ENCODE results near the gene SLC34A3. TPM values are rescaled to one million over a fixed set of nuclear protein-coding genes. Genes with fewer than 3 reads are reported as not detected.

SLC34A3 gene
- total and polyA plus RNA-seq, 2 of the 8 experiments (the other 6 are each of a cell fraction or from before 2014, with no cell fraction given): 0.08 TPM; not detected in 1

- no peak overlapping the region for H3K4ac ChIP-seq (replicated peaks; ENCODE audit: insufficient read length, low read depth, low read length)
- CTCF ChIA-PET (ENCODE audit: partially characterized antibody): interaction anchor here (0.8 to 3.3 kb wide), 8 partner anchors 9 to 59 kb away, joined by 3 to 26 read pairs (median 4); partner anchors contain the start of gene RNF224
- H3K36me3 ChIP-seq (ENCODE audit: control insufficient read depth in 2 of 4, insufficient read depth in 4 of 4, low read length in 3 of 4): peaks cover 4 to 14% (median 12%) of the 10 kb centered on the region in 4 experiments; a peak in 7 of 8 replicates
- H3K9me3 ChIP-seq (ENCODE audit: insufficient read depth in 2 of 2, low read depth in 1 of 2, low read length in 1 of 2): no peaks in the 10 kb centered on the region
- FAIRE-seq (no peak), DNase-seq (ENCODE audit: low read depth in 1 of 2, low spot score in 2 of 2) (no peak)
- H3K4me2 ChIP-seq (ENCODE audit: insufficient read depth in 1 of 2, low read depth in 2 of 2, low read length in 2 of 2): no peak overlapping the region
- no peak overlapping the region for H4K8ac ChIP-seq (ENCODE audit: extremely low read depth, insufficient read depth, low read length)
- H3K79me2 ChIP-seq (ENCODE audit: control insufficient read depth in 1 of 2, insufficient read depth in 2 of 2, low read length in 2 of 2): peaks cover 0 to 5% of the 10 kb centered on the region in 2 experiments; a peak in 2 of 4 replicates
- POLR2A ChIA-PET (ENCODE audit: partially characterized antibody): interaction anchor here (1.1 to 69.9 kb wide), 3 partner anchors 10 to 34 kb away, joined by 4 to 1462 read pairs (median 1462); partner anchors contain the start of genes CYSRT1, NDOR1, NELFB and RNF208
- H4K5ac ChIP-seq (ENCODE audit: insufficient read length, low read depth, low read length): no peak overlapping the region
- no peak overlapping the region for H2BK20ac ChIP-seq (ENCODE audit: low read length)
- no peak overlapping the region for H2BK5ac ChIP-seq (ENCODE audit: low read depth, low read length)
- no peak overlapping the region for H2BK12ac ChIP-seq (ENCODE audit: low read depth, low read length)
- no peak overlapping the region for H2AK5ac ChIP-seq (ENCODE audit: low read depth, low read length)
- no peak overlapping the region for H3K4me3 ChIP-seq (ENCODE audit: extremely low read depth in 1 of 4, insufficient read depth in 2 of 4, low read depth in 3 of 4, low read length in 4 of 4)
- H3K4me1 ChIP-seq (replicated peaks in 1 of 4; ENCODE audit: control insufficient read depth in 3 of 4, insufficient read depth in 4 of 4, low read length in 3 of 4): peaks cover 0 to 20% (median 16%) of the 10 kb centered on the region in 4 experiments; a peak in 5 of 7 replicates
- H3K56ac ChIP-seq (replicated peaks; ENCODE audit: insufficient read length, low read depth, low read length): no peak overlapping the region
- H3K27me3 ChIP-seq (replicated peaks in 1 of 4; ENCODE audit: control insufficient read depth in 3 of 4, extremely low read depth in 1 of 4, insufficient read depth in 3 of 4, low read length in 3 of 4): no peaks in the 10 kb centered on the region; a peak in 2 of 7 replicates
- H3K14ac ChIP-seq (ENCODE audit: insufficient read length): no peak overlapping the region
- H3K18ac ChIP-seq (ENCODE audit: extremely low read depth, low read length): no peak overlapping the region
- H2AFZ ChIP-seq (ENCODE audit: low read length): no peak overlapping the region
- 88% methylated on average over 20 of the region's 20 CpGs; no CpG with 5 or more reads in 1 of the 2 experiments for WGBS, 2 experiments (ENCODE audit: extremely low coverage in 1 of 2, insufficient coverage in 1 of 2, insufficient read length in 1 of 2, insufficient replicate concordance in 2 of 2, low coverage in 1 of 2, low lambda C conversion rate in 2 of 2, missing lambda C conversion rate in 1 of 2)
- no peak overlapping the region for H3K27ac ChIP-seq (ENCODE audit: low read depth, low read length)
- H4K91ac ChIP-seq (replicated peaks; ENCODE audit: insufficient read length, low read length): no peak overlapping the region
- H4K20me1 ChIP-seq (replicated peaks in 1 of 2; ENCODE audit: control insufficient read depth in 1 of 2, insufficient read depth in 2 of 2, low read length in 2 of 2): peaks cover 12 to 13% of the 10 kb centered on the region in 2 experiments
- H3K23ac ChIP-seq (ENCODE audit: insufficient read length): no peak overlapping the region
- H3K23me2 ChIP-seq (ENCODE audit: low read depth, low read length): no peaks in the 10 kb centered on the region
- H3K79me1 ChIP-seq (ENCODE audit: low read depth, low read length): no peaks in the 10 kb centered on the region; the same call in none of the 2 replicates
- H3K9ac ChIP-seq (replicated peaks in 1 of 4; ENCODE audit: extremely low read depth in 1 of 4, low read depth in 3 of 4, low read length in 3 of 4): no peak overlapping the region
- H2BK120ac ChIP-seq (replicated peaks; ENCODE audit: low read depth, low read length): no peak overlapping the region
- H2BK15ac ChIP-seq (ENCODE audit: low read length): no peak overlapping the region
- TF ChIP-seq GABPA (IDR thresholded peaks at IDR 0.05; ENCODE audit: borderline replicate concordance, insufficient read depth, low read length) (no peak), MAFK (IDR thresholded peaks at IDR 0.05; ENCODE audit: low read depth, low read length) (no peak), EP300 (IDR thresholded peaks at IDR 0.05; ENCODE audit: borderline replicate concordance in 1 of 2, low read depth in 2 of 2, low read length in 2 of 2) (no peak), BACH1 (IDR thresholded peaks at IDR 0.05; ENCODE audit: low read length) (no peak), TAF1 (IDR thresholded peaks at IDR 0.05; ENCODE audit: low read depth, low read length) (no peak), CBX5 (IDR thresholded peaks at IDR 0.05; ENCODE audit: low read depth, low read length) (no peak), KDM5A (IDR thresholded peaks at IDR 0.05; ENCODE audit: low read length) (no peak), SAP30 (IDR thresholded peaks at IDR 0.05; ENCODE audit: insufficient read depth, insufficient replicate concordance, low read length) (no peak), SRF (IDR thresholded peaks at IDR 0.05; ENCODE audit: low read depth, low read length) (no peak), USF2 (IDR thresholded peaks at IDR 0.05; ENCODE audit: low read length) (no peak)
Observed at GRCh38 chr9:137247135-137247915, 16.6 kb downstream of the SLC34A3 start.

Data from H1 (cell line).